GM12865 (cell line): ENCODE measurements around the gene SLC23A1.
"Not testable (repeated sequence)": the region's sequence is repeated elsewhere in the genome, so short reads cannot be mapped to it uniquely, and the experiment has no call there.

ENCODE experiments used
- DNase-seq: peaks from one replicate; pipeline ENCODE4 v3.0.0; 2010; ENCODE audit warnings: low read depth
- H3K4me3 ChIP-seq: 2 replicates; pipeline ENCODE4 v1.5.1; 2011; ENCODE audit warnings: mild to moderate bottlenecking, low read depth, low read length, control low read depth
- CTCF ChIP-seq: IDR thresholded peaks from 2 replicates; pipeline ENCODE4 v1.5.1; 2011; ENCODE audit warnings: low read length, control low read depth, low read depth, inconsistent platforms; ENCODE audit not compliant: insufficient read depth; ENCODE audit errors: missing control alignments

Gene SLC23A1

GRCh38 chr5:139390639-139391569, 7.8 kb upstream of the SLC23A1 start:
- TF ChIP-seq CTCF = no peak
- peak overlapping the region; percentile 88 for H3K4me3 ChIP-seq
- peak; percentile 43 for DNase-seq

GRCh38 chr5:139389701-139390638, 6.9 kb upstream of the SLC23A1 start, which contains the start of gene MZB1:
Gene MZB1, minus strand, starts transcription at chr5:139389913. Its CDS starts 57 bp downstream, at chr5:139389856.
- peak; percentile 98 for DNase-seq
- peak within 1 kb of the TSS; percentile 88 for H3K4me3 ChIP-seq
- TF ChIP-seq CTCF = no peak

GRCh38 chr5:139388198-139388821, 5.2 kb upstream of the SLC23A1 start:
- H3K4me3 ChIP-seq = peak overlapping the region; percentile 88
- DNase-seq = peak; percentile 84
- no peak for TF ChIP-seq CTCF

- H3K4me3 ChIP-seq = peak overlapping the region; percentile 88
- DNase-seq = no peak
- TF ChIP-seq CTCF = no peak
Observed at GRCh38 chr5:139387611-139388197, 4.6 kb upstream of the SLC23A1 start.

- not testable (repeated sequence) for DNase-seq, H3K4me3 ChIP-seq
Observed at GRCh38 chr5:139386956-139387355, 3.9 kb upstream of the SLC23A1 start.

- no peak overlapping the region for H3K4me3 ChIP-seq
Observed at GRCh38 chr5:139386050-139386438, 2.9 kb upstream of the SLC23A1 start.

More at GRCh38 chr5:139386050-139386438, 2.9 kb upstream of the SLC23A1 start:
- DNase-seq = no peak
- no peak for TF ChIP-seq CTCF
